ENCODE data around the gene YJU2. TPM values are rescaled to one million over a fixed set of nuclear protein-coding genes. Genes with fewer than 3 reads are reported as not detected.

The YJU2 gene
- total and polyA plus RNA-seq, 2 experiments from 2014 or later: 28.8 to 33.4 TPM

DNA sequence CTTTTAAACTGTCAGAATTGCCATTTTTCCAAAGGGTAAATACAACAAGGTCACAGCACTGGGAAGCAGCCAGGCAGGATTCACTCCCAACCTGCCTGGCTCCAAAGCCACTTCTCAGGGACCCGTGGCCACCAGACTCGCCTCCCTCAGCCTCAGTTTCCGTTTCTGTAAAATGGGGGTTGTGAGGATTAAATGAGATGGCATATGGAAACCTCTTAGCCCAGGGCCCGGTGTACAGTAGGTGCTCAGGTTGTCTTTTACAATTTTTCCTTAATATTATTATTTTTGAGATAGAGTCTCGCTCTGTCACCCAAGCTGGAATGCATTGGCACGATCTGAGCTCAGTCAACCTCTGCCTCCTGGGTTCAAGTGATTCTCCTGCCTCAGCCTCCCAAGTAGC lies 10.1 kb downstream of the YJU2 start:
- Mint-ChIP-seq H3K4me1 (no peaks in the 10 kb centered on the region), H3K9me3 (peaks cover 26% of the 10 kb centered on the region), H3K27me3 (ENCODE audit: insufficient read depth, low read depth, poor library complexity) (peaks cover 6% of the 10 kb centered on the region), H3K4me3 (no peak overlapping the region), H3K36me3 (ENCODE audit: low read depth) (peaks cover 73% of the 10 kb centered on the region), H3K27ac (no peak overlapping the region)
- ATAC-seq (no peak), DNase-seq (ENCODE audit: low spot score) (no peak)
- H2AFZ ChIP-seq: no peak overlapping the region
- TF ChIP-seq CTCF (conservative IDR thresholded peaks at IDR 0.05; ENCODE audit: low read depth in 2 of 2): no peak
- no peak for TF ChIP-seq STAT1 (IDR thresholded peaks at IDR 0.05; ENCODE audit: unreplicated experiment)
- no peak for TF ChIP-seq ZNF462 (CRISPR knock-in tag; IDR thresholded peaks at IDR 0.05)
- TF ChIP-seq POLR2AphosphoS5 (IDR thresholded peaks at IDR 0.05; ENCODE audit: low read depth): no peak
- no peak for TF ChIP-seq EZH2phosphoT487 (IDR thresholded peaks at IDR 0.05; ENCODE audit: unreplicated experiment)
- no peak for TF ChIP-seq EZH2 (IDR thresholded peaks at IDR 0.05; ENCODE audit: low read depth, unreplicated experiment)
- TF ChIP-seq NANOG (IDR thresholded peaks at IDR 0.05; ENCODE audit: borderline replicate concordance): no peak
- no peak for TF ChIP-seq ZNF331 (CRISPR knock-in tag; IDR thresholded peaks at IDR 0.05; ENCODE audit: low read depth)
- TF ChIP-seq JUNB (IDR thresholded peaks at IDR 0.05; ENCODE audit: unreplicated experiment): no peak
- TF ChIP-seq, protein P1, sequence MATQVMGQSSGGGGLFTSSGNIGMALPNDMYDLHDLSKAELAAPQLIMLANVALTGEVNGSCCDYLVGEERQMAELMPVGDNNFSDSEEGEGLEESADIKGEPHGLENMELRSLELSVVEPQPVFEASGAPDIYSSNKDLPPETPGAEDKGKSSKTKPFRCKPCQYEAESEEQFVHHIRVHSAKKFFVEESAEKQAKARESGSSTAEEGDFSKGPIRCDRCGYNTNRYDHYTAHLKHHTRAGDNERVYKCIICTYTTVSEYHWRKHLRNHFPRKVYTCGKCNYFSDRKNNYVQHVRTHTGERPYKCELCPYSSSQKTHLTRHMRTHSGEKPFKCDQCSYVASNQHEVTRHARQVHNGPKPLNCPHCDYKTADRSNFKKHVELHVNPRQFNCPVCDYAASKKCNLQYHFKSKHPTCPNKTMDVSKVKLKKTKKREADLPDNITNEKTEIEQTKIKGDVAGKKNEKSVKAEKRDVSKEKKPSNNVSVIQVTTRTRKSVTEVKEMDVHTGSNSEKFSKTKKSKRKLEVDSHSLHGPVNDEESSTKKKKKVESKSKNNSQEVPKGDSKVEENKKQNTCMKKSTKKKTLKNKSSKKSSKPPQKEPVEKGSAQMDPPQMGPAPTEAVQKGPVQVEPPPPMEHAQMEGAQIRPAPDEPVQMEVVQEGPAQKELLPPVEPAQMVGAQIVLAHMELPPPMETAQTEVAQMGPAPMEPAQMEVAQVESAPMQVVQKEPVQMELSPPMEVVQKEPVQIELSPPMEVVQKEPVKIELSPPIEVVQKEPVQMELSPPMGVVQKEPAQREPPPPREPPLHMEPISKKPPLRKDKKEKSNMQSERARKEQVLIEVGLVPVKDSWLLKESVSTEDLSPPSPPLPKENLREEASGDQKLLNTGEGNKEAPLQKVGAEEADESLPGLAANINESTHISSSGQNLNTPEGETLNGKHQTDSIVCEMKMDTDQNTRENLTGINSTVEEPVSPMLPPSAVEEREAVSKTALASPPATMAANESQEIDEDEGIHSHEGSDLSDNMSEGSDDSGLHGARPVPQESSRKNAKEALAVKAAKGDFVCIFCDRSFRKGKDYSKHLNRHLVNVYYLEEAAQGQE (IDR thresholded peaks at IDR 0.05; ENCODE audit: unreplicated experiment): no peak
- no peak for TF ChIP-seq CREB1 (CRISPR knock-in tag; IDR thresholded peaks at IDR 0.05; ENCODE audit: low read depth)
- no peak for TF ChIP-seq ZNF114 (CRISPR knock-in tag; IDR thresholded peaks at IDR 0.05)
- no peak for TF ChIP-seq ETS1 (IDR thresholded peaks at IDR 0.05)
- H3K27me3 ChIP-seq (ENCODE audit: insufficient read depth): no peaks in the 10 kb centered on the region
- H3K36me3 ChIP-seq (ENCODE audit: insufficient read depth): peaks cover 20% of the 10 kb centered on the region
- H4K20me1 ChIP-seq (replicated peaks; ENCODE audit: insufficient read depth): no peaks in the 10 kb centered on the region; the same call in 1 of the 2 replicates
- no peak overlapping the region for H3K27ac ChIP-seq (ENCODE audit: low read depth)
- no peaks in the 10 kb centered on the region for H3K4me1 ChIP-seq (ENCODE audit: insufficient read depth)
- no peaks in the 10 kb centered on the region for H3F3A ChIP-seq (replicated peaks; ENCODE audit: low read depth)
- H3K4me2 ChIP-seq: no peak overlapping the region
- no peaks in the 10 kb centered on the region for H3K79me2 ChIP-seq (replicated peaks; ENCODE audit: insufficient read depth)
- H3K9me2 ChIP-seq (ENCODE audit: insufficient read depth): no peaks in the 10 kb centered on the region
- H3K4me3 ChIP-seq: no peak overlapping the region
